Measurements from ENCODE around the gene ACSL4. TPM values are rescaled to one million over a fixed set of nuclear protein-coding genes. Genes with fewer than 3 reads are reported as not detected.
"Not testable (repeated sequence)": the region's sequence is repeated elsewhere in the genome, so short reads cannot be mapped to it uniquely, and the experiment has no call there.

Gene ACSL4
- total RNA-seq, 1 donor from 2014 or later, result 27.7 TPM

GRCh38 chrX:109760209-109760921 is 27.3 kb upstream of the ACSL4 start:
- Histone ChIP-seq H3K36me3 (ENCODE audit: control insufficient read depth in 3 of 3, insufficient read depth in 3 of 3, low read length in 3 of 3) (no peaks in the 10 kb centered on the region), H3K27ac (ENCODE audit: low read depth, low read length) (no peak overlapping the region), H3K4me3 (ENCODE audit: low read length in 3 of 3) (no peak overlapping the region), H3K4me1 (ENCODE audit: control insufficient read depth in 3 of 3, insufficient read depth in 3 of 3, low read length in 3 of 3) (no peaks in the 10 kb centered on the region), H3K27me3 (ENCODE audit: control insufficient read depth in 3 of 3, insufficient read depth in 3 of 3, low read length in 3 of 3) (no peaks in the 10 kb centered on the region), H3K9ac (ENCODE audit: low read depth in 1 of 3, low read length in 3 of 3) (no peak overlapping the region), H3K9me3 (ENCODE audit: control insufficient read depth in 3 of 3, low read length in 3 of 3) (no peaks in the 10 kb centered on the region)

DNA sequence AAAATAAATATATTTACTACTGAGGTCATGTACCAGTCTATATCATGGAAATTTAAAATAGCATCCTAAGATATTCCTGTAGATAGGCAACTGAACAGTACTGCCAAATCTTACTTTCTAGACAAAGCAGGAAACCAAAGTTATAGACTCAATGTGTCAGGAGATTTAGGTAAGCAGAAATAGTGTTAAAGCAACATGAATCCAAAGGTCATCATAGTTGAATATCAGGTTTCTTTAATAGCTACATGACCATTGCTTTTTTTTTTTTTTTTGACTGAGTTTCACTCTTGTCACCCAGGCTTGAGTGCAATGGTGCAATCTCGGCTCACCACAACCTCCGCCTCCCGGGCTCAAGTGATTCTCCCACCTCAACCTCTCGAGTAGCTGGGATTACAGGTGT is 20.2 kb upstream of the ACSL4 start:
- Histone ChIP-seq H3K36me3 (ENCODE audit: control insufficient read depth in 3 of 3, insufficient read depth in 3 of 3, low read length in 3 of 3) (no peaks in the 10 kb centered on the region), H3K4me1 (ENCODE audit: control insufficient read depth in 3 of 3, insufficient read depth in 3 of 3, low read length in 3 of 3) (no peaks in the 10 kb centered on the region), H3K27me3 (ENCODE audit: control insufficient read depth in 3 of 3, insufficient read depth in 3 of 3, low read length in 3 of 3) (no peaks in the 10 kb centered on the region), H3K4me3 (ENCODE audit: low read length in 3 of 3) (no peak overlapping the region), H3K9ac (ENCODE audit: low read depth in 1 of 3, low read length in 3 of 3) (no peak overlapping the region), H3K27ac (ENCODE audit: low read depth, low read length) (no peak overlapping the region), H3K9me3 (ENCODE audit: control insufficient read depth in 3 of 3, low read length in 3 of 3) (no peaks in the 10 kb centered on the region)

DNA sequence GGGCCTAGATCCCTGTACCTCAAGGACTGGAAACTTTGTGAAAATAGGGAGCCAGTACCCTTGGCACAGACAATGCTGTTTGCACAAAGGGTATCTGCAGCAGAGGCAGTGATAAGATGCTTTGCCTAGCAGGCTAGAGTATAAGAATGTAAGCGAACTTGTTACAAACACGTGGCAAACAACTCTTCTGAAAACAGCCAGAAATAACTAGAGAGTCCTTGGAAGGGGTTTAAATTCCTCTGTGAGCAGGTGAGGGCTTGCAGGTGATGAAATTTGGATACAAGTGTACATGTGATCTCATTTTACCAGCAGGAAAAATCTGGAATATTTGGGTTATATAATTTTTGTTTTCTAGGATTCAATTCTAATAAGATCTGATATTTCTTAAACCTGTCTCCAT is 18.6 kb upstream of the ACSL4 start:
- Histone ChIP-seq H3K4me1 (ENCODE audit: control insufficient read depth in 3 of 3, insufficient read depth in 3 of 3, low read length in 3 of 3) (no peaks in the 10 kb centered on the region), H3K27me3 (ENCODE audit: control insufficient read depth in 3 of 3, insufficient read depth in 3 of 3, low read length in 3 of 3) (no peaks in the 10 kb centered on the region), H3K27ac (ENCODE audit: low read depth, low read length) (no peak overlapping the region), H3K9me3 (ENCODE audit: control insufficient read depth in 3 of 3, low read length in 3 of 3) (no peaks in the 10 kb centered on the region), H3K36me3 (ENCODE audit: control insufficient read depth in 3 of 3, insufficient read depth in 3 of 3, low read length in 3 of 3) (no peaks in the 10 kb centered on the region), H3K4me3 (ENCODE audit: low read length in 3 of 3) (no peak overlapping the region), H3K9ac (ENCODE audit: low read depth in 1 of 3, low read length in 3 of 3) (no peak overlapping the region)

DNA sequence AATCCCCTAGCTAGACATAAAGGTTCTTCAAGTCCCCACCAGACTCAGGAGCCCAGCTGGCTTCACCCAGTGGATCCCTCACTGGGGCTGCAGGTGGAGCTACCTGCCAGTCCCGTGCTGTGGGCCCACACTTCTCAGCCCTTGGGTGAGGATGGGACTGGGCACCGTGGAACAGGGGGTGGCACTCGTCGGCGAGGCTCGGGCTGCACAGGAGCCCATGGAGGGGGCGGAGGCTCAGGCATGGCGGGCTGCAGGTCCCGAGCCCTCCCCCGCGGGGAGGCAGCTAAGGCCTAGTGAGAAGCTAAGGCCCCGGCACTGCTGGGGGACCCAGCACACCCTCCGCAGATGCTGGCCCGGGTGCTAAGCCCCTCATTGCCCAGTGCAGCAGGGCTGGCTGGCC is 16.1 kb upstream of the ACSL4 start:
- Histone ChIP-seq H3K4me1 (ENCODE audit: control insufficient read depth in 3 of 3, insufficient read depth in 3 of 3, low read length in 3 of 3) (no peaks in the 10 kb centered on the region), H3K9me3 (ENCODE audit: control insufficient read depth in 3 of 3, low read length in 3 of 3) (no peaks in the 10 kb centered on the region), H3K4me3 (ENCODE audit: low read length in 3 of 3) (no peak overlapping the region), H3K36me3 (ENCODE audit: control insufficient read depth in 3 of 3, insufficient read depth in 3 of 3, low read length in 3 of 3) (no peaks in the 10 kb centered on the region), H3K9ac (ENCODE audit: low read depth in 1 of 3, low read length in 3 of 3) (no peak overlapping the region), H3K27me3 (ENCODE audit: control insufficient read depth in 3 of 3, insufficient read depth in 3 of 3, low read length in 3 of 3) (no peaks in the 10 kb centered on the region), H3K27ac (ENCODE audit: low read depth, low read length) (no peak overlapping the region)

GRCh38 chrX:109747681-109748080 is 14.6 kb upstream of the ACSL4 start:
- Histone ChIP-seq H3K27ac (ENCODE audit: low read depth, low read length) (no peak overlapping the region), H3K36me3 (ENCODE audit: control insufficient read depth in 3 of 3, insufficient read depth in 3 of 3, low read length in 3 of 3) (no peaks in the 10 kb centered on the region), H3K9me3 (ENCODE audit: control insufficient read depth in 3 of 3, low read length in 3 of 3) (no peaks in the 10 kb centered on the region), H3K4me3 (ENCODE audit: low read length in 3 of 3) (no peak overlapping the region), H3K27me3 (ENCODE audit: control insufficient read depth in 3 of 3, insufficient read depth in 3 of 3, low read length in 3 of 3) (no peaks in the 10 kb centered on the region), H3K4me1 (ENCODE audit: control insufficient read depth in 3 of 3, insufficient read depth in 3 of 3, low read length in 3 of 3) (no peaks in the 10 kb centered on the region), H3K9ac (ENCODE audit: low read depth in 1 of 3, low read length in 3 of 3) (no peak overlapping the region)

DNA sequence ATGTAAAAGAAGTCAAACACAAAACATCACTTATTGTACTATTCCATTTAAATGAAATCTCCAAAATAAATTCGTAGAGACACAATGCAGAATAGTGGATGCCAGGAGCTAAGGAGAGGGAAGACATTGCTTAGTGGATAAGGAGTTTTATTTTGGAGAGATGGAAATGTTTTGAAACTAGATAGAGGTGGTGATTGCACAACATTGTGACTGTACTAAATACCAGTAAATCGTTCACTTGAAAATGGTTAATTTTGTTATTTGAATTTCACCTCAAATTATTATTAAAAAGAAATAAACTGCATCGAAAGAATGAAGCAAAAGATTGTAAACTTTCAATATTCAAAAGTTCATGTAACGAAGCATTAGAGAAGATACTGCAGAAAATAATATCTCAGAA is 9.7 kb upstream of the ACSL4 start:
- no peaks in the 10 kb centered on the region for H3K36me3 ChIP-seq (ENCODE audit: control insufficient read depth in 3 of 3, insufficient read depth in 3 of 3, low read length in 3 of 3)
- no peaks in the 10 kb centered on the region for H3K4me1 ChIP-seq (ENCODE audit: control insufficient read depth in 3 of 3, insufficient read depth in 3 of 3, low read length in 3 of 3)
- no peak overlapping the region for H3K4me3 ChIP-seq (ENCODE audit: low read length in 3 of 3)
- H3K9me3 ChIP-seq (ENCODE audit: control insufficient read depth in 3 of 3, low read length in 3 of 3), result no peaks in the 10 kb centered on the region
- no peak overlapping the region for H3K9ac ChIP-seq (ENCODE audit: low read depth in 1 of 3, low read length in 3 of 3)
- no peak overlapping the region for H3K27ac ChIP-seq (ENCODE audit: low read depth, low read length)
- H3K27me3 ChIP-seq (ENCODE audit: control insufficient read depth in 3 of 3, insufficient read depth in 3 of 3, low read length in 3 of 3), result no peaks in the 10 kb centered on the region

DNA sequence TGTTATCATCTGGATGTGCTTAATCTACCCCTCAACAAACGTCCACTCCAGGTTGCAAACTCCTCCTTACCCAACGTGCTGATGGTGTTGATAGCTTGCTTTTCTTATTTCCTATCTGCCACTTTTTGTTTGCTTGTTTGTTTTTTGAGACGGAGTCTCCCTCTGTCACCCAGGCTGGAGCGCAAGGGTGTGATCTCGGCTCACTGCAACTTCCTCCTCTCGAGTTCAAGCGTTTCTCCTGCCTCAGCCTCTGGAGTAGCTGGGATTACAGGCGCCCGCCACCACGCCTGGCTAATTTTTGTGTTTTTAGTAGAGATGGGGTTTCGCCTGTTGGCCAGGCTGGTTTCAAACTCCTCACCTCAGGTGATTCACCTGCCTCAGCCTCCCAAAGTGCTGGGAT is 7.8 kb upstream of the ACSL4 start:
- not testable (repeated sequence) for H3K36me3 ChIP-seq (ENCODE audit: control insufficient read depth in 3 of 3, insufficient read depth in 3 of 3, low read length in 3 of 3); H3K27ac ChIP-seq (ENCODE audit: low read depth, low read length); H3K4me1 ChIP-seq (ENCODE audit: control insufficient read depth in 3 of 3, insufficient read depth in 3 of 3, low read length in 3 of 3); H3K9ac ChIP-seq (ENCODE audit: low read depth in 1 of 3, low read length in 3 of 3); H3K9me3 ChIP-seq (ENCODE audit: control insufficient read depth in 3 of 3, low read length in 3 of 3); H3K4me3 ChIP-seq (ENCODE audit: low read length in 3 of 3); H3K27me3 ChIP-seq (ENCODE audit: control insufficient read depth in 3 of 3, insufficient read depth in 3 of 3, low read length in 3 of 3)

- Histone ChIP-seq H3K4me3 (ENCODE audit: low read length in 3 of 3) (no peak overlapping the region), H3K9ac (ENCODE audit: low read depth in 1 of 3, low read length in 3 of 3) (no peak overlapping the region), H3K4me1 (ENCODE audit: control insufficient read depth in 3 of 3, insufficient read depth in 3 of 3, low read length in 3 of 3) (no peaks in the 10 kb centered on the region), H3K36me3 (ENCODE audit: control insufficient read depth in 3 of 3, insufficient read depth in 3 of 3, low read length in 3 of 3) (no peaks in the 10 kb centered on the region), H3K27ac (ENCODE audit: low read depth, low read length) (no peak overlapping the region), H3K9me3 (ENCODE audit: control insufficient read depth in 3 of 3, low read length in 3 of 3) (no peaks in the 10 kb centered on the region), H3K27me3 (ENCODE audit: control insufficient read depth in 3 of 3, insufficient read depth in 3 of 3, low read length in 3 of 3) (no peaks in the 10 kb centered on the region)
Observed at GRCh38 chrX:109740433-109740809, 7.4 kb upstream of the ACSL4 start.

DNA sequence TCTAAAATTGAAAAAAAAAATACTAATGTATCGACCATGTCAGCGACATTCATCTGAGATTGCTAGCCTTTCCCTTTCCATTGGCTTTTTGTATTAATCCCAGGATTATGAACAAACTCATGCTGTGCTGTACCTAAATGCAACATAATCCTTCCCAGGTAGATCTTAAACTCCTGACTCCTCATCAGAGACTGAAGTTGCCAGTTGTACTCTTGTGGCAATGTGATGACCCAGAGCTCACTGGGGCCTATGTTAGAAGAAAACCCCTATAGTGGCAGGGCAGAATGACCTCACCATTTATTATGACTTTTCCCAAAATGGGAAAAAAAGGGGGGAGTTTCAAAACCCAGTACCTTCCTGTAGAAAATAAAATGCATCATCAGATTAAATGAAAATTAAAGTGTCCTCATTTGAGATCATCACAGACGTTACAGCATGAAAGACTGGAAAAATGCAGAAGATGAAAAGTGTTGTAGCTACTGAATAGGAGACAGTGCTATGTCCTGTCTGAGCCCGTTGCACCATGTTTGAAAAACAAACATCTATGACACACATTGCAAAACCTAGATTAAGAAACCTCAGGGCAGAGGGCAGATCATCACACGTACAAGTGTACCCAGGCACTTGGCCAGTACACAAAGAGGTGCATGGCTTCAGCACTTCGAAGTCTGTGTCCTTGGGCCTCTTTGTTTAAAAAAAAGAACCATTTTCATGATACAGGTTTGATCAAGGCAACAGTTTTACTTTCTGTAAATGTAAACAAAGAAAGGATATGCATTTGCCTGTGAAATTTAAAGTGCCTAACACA is 6.8 kb upstream of the ACSL4 start:
- H3K4me1 ChIP-seq (ENCODE audit: control insufficient read depth in 3 of 3, insufficient read depth in 3 of 3, low read length in 3 of 3), result no peaks in the 10 kb centered on the region
- no peak overlapping the region for H3K4me3 ChIP-seq (ENCODE audit: low read length in 3 of 3)
- no peaks in the 10 kb centered on the region for H3K27me3 ChIP-seq (ENCODE audit: control insufficient read depth in 3 of 3, insufficient read depth in 3 of 3, low read length in 3 of 3)
- H3K27ac ChIP-seq (ENCODE audit: low read depth, low read length), result no peak overlapping the region
- no peak overlapping the region for H3K9ac ChIP-seq (ENCODE audit: low read depth in 1 of 3, low read length in 3 of 3)
- no peaks in the 10 kb centered on the region for H3K9me3 ChIP-seq (ENCODE audit: control insufficient read depth in 3 of 3, low read length in 3 of 3)
- no peaks in the 10 kb centered on the region for H3K36me3 ChIP-seq (ENCODE audit: control insufficient read depth in 3 of 3, insufficient read depth in 3 of 3, low read length in 3 of 3)

DNA sequence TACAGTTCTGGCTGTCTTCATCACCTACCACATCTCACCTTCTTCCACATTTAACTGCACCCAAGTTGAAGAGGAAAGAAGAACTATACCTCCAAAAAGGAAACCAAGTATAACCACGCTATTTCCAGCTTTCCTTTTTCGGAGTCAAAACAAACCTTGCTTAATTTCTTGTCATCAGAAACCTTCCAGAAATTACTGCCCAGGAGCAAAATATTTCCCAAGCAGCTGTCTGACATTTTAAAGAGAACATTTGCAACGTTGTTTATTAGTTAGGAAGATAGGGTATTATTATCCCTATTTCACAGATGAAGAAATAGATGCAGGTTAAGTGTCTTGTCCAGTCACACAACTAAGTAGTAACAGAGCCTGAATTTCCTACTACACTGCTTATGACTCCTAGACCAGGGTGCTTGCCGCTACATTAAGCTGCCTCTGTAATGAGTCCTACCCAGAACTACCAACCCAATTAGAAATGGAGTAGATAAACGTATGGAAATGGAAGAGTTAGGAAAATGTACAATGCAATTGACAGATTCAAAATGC is 2.2 kb upstream of the ACSL4 start:
- Histone ChIP-seq H3K27me3 (ENCODE audit: control insufficient read depth in 3 of 3, insufficient read depth in 3 of 3, low read length in 3 of 3) (no peaks in the 10 kb centered on the region), H3K4me3 (ENCODE audit: low read length in 3 of 3) (no peak overlapping the region), H3K27ac (ENCODE audit: low read depth, low read length) (no peak overlapping the region), H3K9me3 (ENCODE audit: control insufficient read depth in 3 of 3, low read length in 3 of 3) (no peaks in the 10 kb centered on the region), H3K9ac (ENCODE audit: low read depth in 1 of 3, low read length in 3 of 3) (no peak overlapping the region), H3K4me1 (ENCODE audit: control insufficient read depth in 3 of 3, insufficient read depth in 3 of 3, low read length in 3 of 3) (peaks cover 0 to 2% (median 0%) of the 10 kb centered on the region in 3 donors), H3K36me3 (ENCODE audit: control insufficient read depth in 3 of 3, insufficient read depth in 3 of 3, low read length in 3 of 3) (no peaks in the 10 kb centered on the region)

Data from skeletal muscle tissue (tissue), 4 donors.